Measurements from ENCODE around the gene DLG2. TPM values are rescaled to one million over a fixed set of nuclear protein-coding genes. Genes with fewer than 3 reads are reported as not detected.

DLG2 gene
- total RNA-seq, 2 donors from 2014 or later, result 3.8 to 16.4 TPM

DNA sequence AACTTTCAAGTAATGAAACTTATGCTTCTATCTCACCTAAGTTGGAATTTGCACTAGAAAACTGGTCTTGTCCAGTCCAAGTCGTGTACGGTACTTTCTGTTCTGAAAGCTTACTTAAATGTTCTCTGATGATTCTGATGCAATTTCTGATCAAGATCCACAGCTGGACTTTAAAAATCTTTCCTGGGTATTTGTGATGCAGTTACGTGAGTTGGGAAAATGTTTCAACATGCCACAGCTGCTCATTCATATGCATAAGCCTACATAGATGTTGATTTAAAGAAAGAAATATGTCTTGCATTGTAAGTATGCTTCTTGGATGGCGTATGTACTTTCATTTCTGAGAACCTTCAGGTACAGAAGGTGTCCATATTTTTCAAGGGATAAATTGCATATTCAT, 1847.3 kb downstream of the DLG2 start:
- Histone ChIP-seq H3K4me1 (ENCODE audit: control insufficient read depth in 1 of 2, low read depth in 2 of 2) (no peaks in the 10 kb centered on the region), H3K27ac (no peak overlapping the region), H3K27me3 (replicated peaks; ENCODE audit: insufficient read depth) (no peaks in the 10 kb centered on the region), H3K9me3 (no peaks in the 10 kb centered on the region), H3K36me3 (no peaks in the 10 kb centered on the region), H3K4me3 (no peak overlapping the region)
- TF ChIP-seq CTCF (IDR thresholded peaks at IDR 0.05), result no peak
- no peak for ATAC-seq (ENCODE audit: insufficient number of reproducible peaks, low FRiP score, low read depth)
- no peak for DNase-seq (ENCODE audit: low spot score)

DNA sequence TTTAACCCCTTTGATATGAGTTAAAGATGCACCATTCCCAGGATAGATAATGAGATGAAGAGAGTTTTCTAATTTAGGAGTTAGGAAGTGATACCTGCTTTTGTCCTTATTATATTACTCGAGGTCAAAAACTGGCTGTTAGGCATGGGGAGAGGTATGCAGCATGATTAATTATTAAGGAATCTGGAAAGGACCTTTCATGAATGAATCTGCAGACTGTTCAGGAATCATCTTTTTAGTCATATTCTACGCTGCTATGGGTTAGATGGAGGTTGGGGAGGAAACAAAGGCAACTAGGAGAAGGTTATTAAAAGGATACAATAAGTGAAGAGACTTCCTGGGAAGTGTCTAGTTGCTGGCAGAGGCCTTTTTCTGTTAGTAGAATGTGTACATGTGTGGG, 1848.5 kb downstream of the DLG2 start:
- no peaks in the 10 kb centered on the region for H3K27me3 ChIP-seq (replicated peaks; ENCODE audit: insufficient read depth)
- H3K4me3 ChIP-seq, result no peak overlapping the region
- TF ChIP-seq CTCF (IDR thresholded peaks at IDR 0.05), result no peak
- H3K27ac ChIP-seq, result no peak overlapping the region
- H3K9me3 ChIP-seq, result no peaks in the 10 kb centered on the region
- H3K36me3 ChIP-seq, result no peaks in the 10 kb centered on the region
- ATAC-seq (ENCODE audit: insufficient number of reproducible peaks, low FRiP score, low read depth), result no peak
- no peak for DNase-seq (ENCODE audit: low spot score)
- no peaks in the 10 kb centered on the region for H3K4me1 ChIP-seq (ENCODE audit: control insufficient read depth in 1 of 2, low read depth in 2 of 2)

- H3K27me3 ChIP-seq (replicated peaks; ENCODE audit: insufficient read depth), result no peaks in the 10 kb centered on the region
- no peaks in the 10 kb centered on the region for H3K4me1 ChIP-seq (ENCODE audit: control insufficient read depth in 1 of 2, low read depth in 2 of 2)
- DNase-seq (ENCODE audit: low spot score) (no peak), ATAC-seq (ENCODE audit: insufficient number of reproducible peaks, low FRiP score, low read depth) (no peak)
- no peaks in the 10 kb centered on the region for H3K36me3 ChIP-seq
- H3K27ac ChIP-seq, result no peak overlapping the region
- TF ChIP-seq CTCF (IDR thresholded peaks at IDR 0.05), result no peak
- H3K4me3 ChIP-seq, result no peak overlapping the region
- H3K9me3 ChIP-seq, result no peaks in the 10 kb centered on the region
These were observed 1852.9 kb downstream of the DLG2 start for GRCh38 chr11:83773950-83774880.

GRCh38 chr11:83768489-83768888, 1858.7 kb downstream of the DLG2 start:
- no peak for TF ChIP-seq CTCF (IDR thresholded peaks at IDR 0.05)

DNA sequence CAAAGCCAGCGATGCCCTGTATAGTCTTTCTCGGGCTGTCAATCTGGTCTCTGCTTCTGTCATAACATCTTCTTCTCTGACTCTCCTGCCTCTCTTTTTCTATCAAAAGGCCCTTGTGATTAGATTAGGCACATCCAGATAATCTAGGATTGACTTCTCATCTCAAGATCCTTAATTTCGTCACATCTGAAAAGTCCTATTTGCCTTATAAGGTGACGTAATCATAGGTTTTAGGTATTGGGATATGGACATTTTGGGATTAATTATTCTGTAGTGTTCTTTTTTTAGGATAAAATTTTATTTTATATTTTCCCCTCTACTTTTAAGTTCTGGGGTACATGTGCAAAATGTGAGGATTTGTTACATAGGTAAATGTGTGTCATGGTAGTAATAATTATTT, 1860.2 kb downstream of the DLG2 start:
- no peak for TF ChIP-seq CTCF (IDR thresholded peaks at IDR 0.05)
- H3K27me3 ChIP-seq (replicated peaks; ENCODE audit: insufficient read depth), result no peaks in the 10 kb centered on the region
- H3K27ac ChIP-seq, result no peak overlapping the region
- ATAC-seq (ENCODE audit: insufficient number of reproducible peaks, low FRiP score, low read depth) (no peak), DNase-seq (ENCODE audit: low spot score) (no peak)
- H3K4me1 ChIP-seq (ENCODE audit: control insufficient read depth in 1 of 2, low read depth in 2 of 2), result no peaks in the 10 kb centered on the region
- no peak overlapping the region for H3K4me3 ChIP-seq
- H3K9me3 ChIP-seq, result no peaks in the 10 kb centered on the region
- no peaks in the 10 kb centered on the region for H3K36me3 ChIP-seq

More at GRCh38 chr11:83768489-83768888, 1858.7 kb downstream of the DLG2 start:
- no peaks in the 10 kb centered on the region for H3K27me3 ChIP-seq (replicated peaks; ENCODE audit: insufficient read depth)
- H3K36me3 ChIP-seq, result no peaks in the 10 kb centered on the region
- ATAC-seq (ENCODE audit: insufficient number of reproducible peaks, low FRiP score, low read depth), result no peak
- no peaks in the 10 kb centered on the region for H3K4me1 ChIP-seq (ENCODE audit: control insufficient read depth in 1 of 2, low read depth in 2 of 2)
- H3K4me3 ChIP-seq, result no peak overlapping the region
- no peaks in the 10 kb centered on the region for H3K9me3 ChIP-seq
- no peak overlapping the region for H3K27ac ChIP-seq
- DNase-seq (ENCODE audit: low spot score), result no peak

Data from thoracic aorta (tissue), 2 donors.